ENCODE measurements around the gene ZMIZ2. TPM values are rescaled to one million over a fixed set of nuclear protein-coding genes. Genes with fewer than 3 reads are reported as not detected.
"Not testable (repeated sequence)": the region's sequence is repeated elsewhere in the genome, so short reads cannot be mapped to it uniquely, and the experiment has no call there.

The ZMIZ2 gene
- total RNA-seq, 1 experiment from 2014 or later = 16.2 TPM

DNA sequence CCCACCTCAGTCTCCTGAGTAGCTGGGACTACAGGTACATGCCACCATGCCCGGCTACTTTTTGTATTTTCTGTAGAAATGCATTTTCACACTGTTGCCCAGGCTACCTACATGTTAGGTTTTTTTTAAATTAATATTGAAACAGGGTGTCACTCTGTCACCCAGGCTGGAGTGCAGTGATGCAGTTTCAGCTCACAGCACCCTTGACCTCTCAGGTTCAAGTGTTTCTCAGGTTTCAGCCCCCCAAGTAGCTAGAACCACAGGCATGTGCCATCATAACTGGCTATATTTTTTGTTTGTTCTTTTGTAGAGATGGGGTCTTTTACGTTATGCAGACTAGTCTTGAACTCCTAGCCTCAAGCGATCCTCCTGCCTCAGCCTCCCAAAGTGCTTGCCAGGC lies 32.4 kb upstream of the ZMIZ2 start:
- Histone ChIP-seq H3K9me2 (replicated peaks; ENCODE audit: insufficient read depth, low read length) (no peaks in the 10 kb centered on the region), H3K27ac (ENCODE audit: low read length) (no peak overlapping the region), H3K4me1 (ENCODE audit: low read length) (no peaks in the 10 kb centered on the region), H3K36me3 (ENCODE audit: insufficient read depth, low read length) (no peaks in the 10 kb centered on the region), H3K79me2 (ENCODE audit: low read length) (no peaks in the 10 kb centered on the region), H3K9me3 (ENCODE audit: low read length) (no peaks in the 10 kb centered on the region), H3K9ac (ENCODE audit: low read length) (no peak overlapping the region), H4K20me1 (ENCODE audit: insufficient read depth, low read depth, low read length) (no peaks in the 10 kb centered on the region), H2AFZ (ENCODE audit: low read length) (no peak overlapping the region), H3K4me3 (ENCODE audit: low read length) (no peak overlapping the region), H3K27me3 (ENCODE audit: low read length) (no peaks in the 10 kb centered on the region), H3K4me2 (ENCODE audit: low read depth, low read length, poor library complexity, severe bottlenecking) (no peak overlapping the region)
- peak; percentile 28 for DNase-seq

DNA sequence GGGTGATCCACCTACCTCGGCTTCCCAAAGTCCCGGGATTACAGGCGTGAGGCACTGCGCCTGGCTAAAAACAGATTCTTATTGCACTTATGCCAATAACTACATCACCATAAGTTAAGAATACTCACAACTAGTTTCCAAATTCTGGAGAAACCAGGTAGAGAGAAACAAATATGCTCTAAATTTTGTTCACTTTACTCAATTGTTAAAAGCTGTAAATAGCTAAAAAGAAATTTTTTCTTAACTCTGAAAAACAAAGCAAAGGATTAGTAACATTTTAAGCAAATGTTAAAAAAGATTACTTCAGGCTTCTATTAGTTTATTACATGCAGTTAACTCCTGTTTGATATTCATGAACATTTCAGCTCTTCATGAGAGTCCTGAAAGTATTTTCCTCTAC lies 28.3 kb upstream of the ZMIZ2 start:
- Histone ChIP-seq H3K27ac (ENCODE audit: low read length) (no peak overlapping the region), H3K4me2 (ENCODE audit: low read depth, low read length, poor library complexity, severe bottlenecking) (no peak overlapping the region), H3K9ac (ENCODE audit: low read length) (no peak overlapping the region), H3K79me2 (ENCODE audit: low read length) (no peaks in the 10 kb centered on the region), H3K27me3 (ENCODE audit: low read length) (no peaks in the 10 kb centered on the region), H3K9me2 (replicated peaks; ENCODE audit: insufficient read depth, low read length) (no peaks in the 10 kb centered on the region), H3K4me3 (ENCODE audit: low read length) (no peak overlapping the region), H4K20me1 (ENCODE audit: insufficient read depth, low read depth, low read length) (no peaks in the 10 kb centered on the region), H3K9me3 (ENCODE audit: low read length) (no peaks in the 10 kb centered on the region), H2AFZ (ENCODE audit: low read length) (no peak overlapping the region), H3K4me1 (ENCODE audit: low read length) (no peaks in the 10 kb centered on the region), H3K36me3 (ENCODE audit: insufficient read depth, low read length) (no peaks in the 10 kb centered on the region)
- no peak for DNase-seq

DNA sequence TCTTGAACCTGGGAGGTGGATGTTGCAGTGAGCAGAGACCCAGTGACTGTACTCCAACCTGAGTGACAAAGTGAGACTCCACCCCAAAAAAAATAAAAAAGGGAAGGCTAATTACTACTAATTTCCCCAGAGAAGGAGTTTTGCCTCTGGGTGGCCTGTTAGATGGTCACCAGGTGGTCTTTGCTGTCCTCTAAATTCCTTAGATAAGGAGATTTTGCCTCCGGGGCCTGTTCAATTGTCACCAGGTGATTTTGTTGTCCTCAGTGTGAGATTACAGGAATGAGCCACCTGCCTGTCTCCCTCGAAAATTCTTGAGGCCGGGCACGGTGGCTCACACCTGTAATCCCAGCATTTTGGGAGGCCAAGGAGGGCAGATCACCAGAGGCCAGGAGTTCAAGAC lies 24.4 kb upstream of the ZMIZ2 start:
- Histone ChIP-seq H3K9me3 (ENCODE audit: low read length) (no peaks in the 10 kb centered on the region), H3K79me2 (ENCODE audit: low read length) (no peaks in the 10 kb centered on the region), H2AFZ (ENCODE audit: low read length) (no peak overlapping the region), H3K36me3 (ENCODE audit: insufficient read depth, low read length) (no peaks in the 10 kb centered on the region), H3K27ac (ENCODE audit: low read length) (no peak overlapping the region), H4K20me1 (ENCODE audit: insufficient read depth, low read depth, low read length) (no peaks in the 10 kb centered on the region), H3K4me1 (ENCODE audit: low read length) (no peaks in the 10 kb centered on the region), H3K4me2 (ENCODE audit: low read depth, low read length, poor library complexity, severe bottlenecking) (no peak overlapping the region), H3K27me3 (ENCODE audit: low read length) (no peaks in the 10 kb centered on the region), H3K9me2 (replicated peaks; ENCODE audit: insufficient read depth, low read length) (no peaks in the 10 kb centered on the region), H3K9ac (ENCODE audit: low read length) (no peak overlapping the region), H3K4me3 (ENCODE audit: low read length) (no peak overlapping the region)
- DNase-seq = peak; percentile 10

DNA sequence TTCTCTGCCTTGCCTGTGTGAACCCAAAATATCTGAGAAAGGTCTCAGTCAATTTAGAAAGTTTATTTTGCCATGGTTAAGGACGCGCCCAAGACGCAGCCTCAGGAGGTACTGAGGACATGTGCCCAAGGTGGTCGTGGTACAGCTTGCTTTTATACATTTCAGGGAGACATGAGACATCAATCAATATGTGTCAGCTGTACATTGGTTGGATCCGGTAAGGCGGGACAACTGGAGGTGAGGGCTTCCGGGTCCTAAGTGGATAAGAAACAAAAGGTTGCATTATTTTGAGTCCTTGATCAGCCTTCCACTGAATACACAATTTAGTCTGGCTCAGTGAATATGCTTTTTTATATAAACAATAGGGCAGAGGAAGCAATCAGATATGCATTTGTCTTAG lies 22.4 kb upstream of the ZMIZ2 start:
- not testable (repeated sequence) for H3K27me3 ChIP-seq (ENCODE audit: low read length); H3K36me3 ChIP-seq (ENCODE audit: insufficient read depth, low read length); H3K4me1 ChIP-seq (ENCODE audit: low read length); DNase-seq; H3K9ac ChIP-seq (ENCODE audit: low read length); H3K27ac ChIP-seq (ENCODE audit: low read length); H3K9me3 ChIP-seq (ENCODE audit: low read length); H3K9me2 ChIP-seq (replicated peaks; ENCODE audit: insufficient read depth, low read length); H3K4me2 ChIP-seq (ENCODE audit: low read depth, low read length, poor library complexity, severe bottlenecking); H4K20me1 ChIP-seq (ENCODE audit: insufficient read depth, low read depth, low read length); H3K4me3 ChIP-seq (ENCODE audit: low read length); H2AFZ ChIP-seq (ENCODE audit: low read length); H3K79me2 ChIP-seq (ENCODE audit: low read length)

DNA sequence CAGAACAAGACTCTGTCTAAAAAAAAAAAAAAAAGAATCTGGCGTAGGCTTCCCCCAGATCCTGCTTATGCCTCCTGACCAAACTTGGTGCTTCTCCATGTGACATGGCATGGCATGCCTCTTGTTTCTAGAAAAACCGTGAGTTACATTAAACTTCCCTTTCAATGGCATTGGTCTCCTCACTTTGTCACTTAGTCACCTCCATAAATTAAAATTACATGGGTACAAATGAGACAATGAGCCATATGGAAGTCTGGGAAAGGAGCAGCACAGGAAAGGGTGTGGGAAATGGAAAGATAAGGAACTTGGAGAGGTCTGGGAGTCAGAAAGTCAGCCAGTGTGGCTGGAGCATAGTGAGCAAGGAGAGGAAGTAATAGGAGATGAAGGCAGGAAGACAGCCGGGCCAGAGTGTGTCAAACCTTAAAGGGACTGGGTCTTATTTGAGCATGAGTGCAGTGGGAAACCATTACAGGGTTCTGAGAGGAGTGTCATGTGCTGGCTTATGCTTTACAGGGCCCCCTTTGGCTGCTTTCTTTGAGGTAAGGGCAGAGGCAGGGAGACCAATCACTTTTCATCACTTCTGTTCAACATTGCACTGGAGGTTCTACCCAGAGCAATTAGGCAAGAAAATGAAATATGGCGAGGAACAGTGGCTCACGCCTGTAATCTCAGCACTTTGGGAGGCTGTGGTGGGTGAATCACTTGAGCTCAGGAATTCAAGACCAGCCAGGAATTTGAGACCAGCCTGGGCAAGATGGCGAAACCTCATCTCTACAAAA lies 21.3 kb upstream of the ZMIZ2 start:
- Histone ChIP-seq H3K9ac (ENCODE audit: low read length) (no peak overlapping the region), H3K4me1 (ENCODE audit: low read length) (peaks cover 5% of the 10 kb centered on the region; the same call in 1 of the 2 replicates), H3K4me3 (ENCODE audit: low read length) (no peak overlapping the region), H3K27ac (ENCODE audit: low read length) (no peak overlapping the region), H2AFZ (ENCODE audit: low read length) (no peak overlapping the region), H3K9me3 (ENCODE audit: low read length) (no peaks in the 10 kb centered on the region), H3K79me2 (ENCODE audit: low read length) (no peaks in the 10 kb centered on the region), H3K27me3 (ENCODE audit: low read length) (no peaks in the 10 kb centered on the region), H3K4me2 (ENCODE audit: low read depth, low read length, poor library complexity, severe bottlenecking) (no peak overlapping the region), H4K20me1 (ENCODE audit: insufficient read depth, low read depth, low read length) (no peaks in the 10 kb centered on the region), H3K9me2 (replicated peaks; ENCODE audit: insufficient read depth, low read length) (no peaks in the 10 kb centered on the region), H3K36me3 (ENCODE audit: insufficient read depth, low read length) (no peaks in the 10 kb centered on the region)
- DNase-seq = no peak

DNA sequence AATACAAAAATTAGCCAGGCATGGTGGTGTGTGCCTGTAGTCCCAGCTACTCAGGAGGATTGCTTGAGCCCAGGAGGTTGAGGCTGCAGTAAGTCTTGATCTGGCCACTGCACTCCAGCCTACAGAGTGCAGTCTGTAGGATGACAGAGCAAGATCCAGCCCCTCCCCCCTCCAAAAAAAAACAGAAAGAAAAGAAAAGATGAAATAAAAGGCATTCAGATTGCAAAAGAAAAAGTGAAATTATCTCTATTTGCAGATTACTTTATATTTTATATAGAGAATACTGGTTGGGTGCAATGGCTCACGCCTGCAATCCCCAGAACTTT lies 20.7 kb upstream of the ZMIZ2 start:
- H3K4me3 ChIP-seq (ENCODE audit: low read length) = no peak overlapping the region
- no peak for DNase-seq
- no peaks in the 10 kb centered on the region for H3K27me3 ChIP-seq (ENCODE audit: low read length)
- no peak overlapping the region for H2AFZ ChIP-seq (ENCODE audit: low read length)
- no peaks in the 10 kb centered on the region for H3K9me2 ChIP-seq (replicated peaks; ENCODE audit: insufficient read depth, low read length)
- no peak overlapping the region for H3K4me2 ChIP-seq (ENCODE audit: low read depth, low read length, poor library complexity, severe bottlenecking)
- H3K27ac ChIP-seq (ENCODE audit: low read length) = no peak overlapping the region
- H3K36me3 ChIP-seq (ENCODE audit: insufficient read depth, low read length) = no peaks in the 10 kb centered on the region
- H4K20me1 ChIP-seq (ENCODE audit: insufficient read depth, low read depth, low read length) = no peaks in the 10 kb centered on the region
- H3K79me2 ChIP-seq (ENCODE audit: low read length) = no peaks in the 10 kb centered on the region
- no peaks in the 10 kb centered on the region for H3K9me3 ChIP-seq (ENCODE audit: low read length)
- H3K9ac ChIP-seq (ENCODE audit: low read length) = no peak overlapping the region
- peaks cover 5% of the 10 kb centered on the region; the same call in 1 of the 2 replicates for H3K4me1 ChIP-seq (ENCODE audit: low read length)

DNA sequence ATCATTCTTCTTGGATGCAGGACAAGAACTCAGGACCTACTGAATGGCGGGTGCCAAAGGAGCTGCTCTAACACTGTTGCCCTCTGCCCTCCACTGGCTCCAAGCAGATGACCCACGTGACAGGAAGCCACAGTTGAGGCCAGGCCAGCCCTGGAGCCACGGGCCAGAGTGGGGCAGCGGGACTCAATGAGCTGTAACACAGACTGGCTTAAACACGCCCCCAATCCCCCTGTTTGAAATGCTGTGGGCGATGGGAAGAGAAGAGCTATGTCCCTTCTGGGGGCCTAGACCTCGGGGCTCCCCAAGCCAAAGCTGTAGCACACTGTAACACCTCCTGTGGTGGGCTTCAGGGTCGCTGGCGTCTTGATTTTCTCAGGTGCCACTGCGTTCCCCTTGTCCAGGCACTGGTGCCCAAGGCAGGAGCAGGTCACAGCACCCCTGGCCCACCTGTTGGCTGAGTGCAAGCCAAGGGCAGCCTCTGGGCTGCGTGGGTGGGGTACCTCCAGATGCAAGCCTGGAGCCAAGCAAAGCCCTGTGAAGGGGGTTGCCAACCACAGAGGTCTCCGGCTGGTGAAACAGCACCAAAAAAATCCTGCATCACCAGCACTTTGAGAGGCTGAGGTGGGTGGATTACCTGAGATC lies 18.6 kb upstream of the ZMIZ2 start:
- no peaks in the 10 kb centered on the region for H3K27me3 ChIP-seq (ENCODE audit: low read length)
- H3K4me2 ChIP-seq (ENCODE audit: low read depth, low read length, poor library complexity, severe bottlenecking) = no peak overlapping the region
- H3K79me2 ChIP-seq (ENCODE audit: low read length) = no peaks in the 10 kb centered on the region
- H4K20me1 ChIP-seq (ENCODE audit: insufficient read depth, low read depth, low read length) = no peaks in the 10 kb centered on the region
- H3K4me3 ChIP-seq (ENCODE audit: low read length) = no peak overlapping the region
- H3K9ac ChIP-seq (ENCODE audit: low read length) = no peak overlapping the region
- DNase-seq = peak; percentile 35
- no peaks in the 10 kb centered on the region for H3K9me2 ChIP-seq (replicated peaks; ENCODE audit: insufficient read depth, low read length)
- no peak overlapping the region for H2AFZ ChIP-seq (ENCODE audit: low read length)
- no peak overlapping the region for H3K27ac ChIP-seq (ENCODE audit: low read length)
- H3K4me1 ChIP-seq (ENCODE audit: low read length) = peaks cover 5% of the 10 kb centered on the region; the same call in 1 of the 2 replicates
- H3K36me3 ChIP-seq (ENCODE audit: insufficient read depth, low read length) = no peaks in the 10 kb centered on the region
- H3K9me3 ChIP-seq (ENCODE audit: low read length) = no peaks in the 10 kb centered on the region

DNA sequence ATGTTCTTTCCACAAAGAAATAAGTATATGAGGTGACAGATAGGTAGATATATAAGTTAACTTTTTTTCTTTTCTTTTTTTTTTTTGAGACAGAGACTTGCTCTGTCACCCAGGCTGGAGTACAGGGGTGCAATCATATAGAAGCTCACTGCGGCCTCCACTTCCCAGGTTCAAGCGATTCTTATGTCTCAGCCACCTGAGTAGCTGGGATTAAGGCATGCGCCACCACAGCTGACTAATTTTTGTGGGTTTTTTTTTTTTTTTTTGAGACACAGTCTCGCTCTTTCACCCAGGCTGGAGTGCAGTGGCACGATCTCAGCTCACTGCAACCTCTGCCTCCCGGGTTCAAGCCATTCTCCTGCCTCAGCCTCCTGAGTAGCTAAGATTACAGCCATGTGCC lies 15.7 kb upstream of the ZMIZ2 start:
- H3K79me2 ChIP-seq (ENCODE audit: low read length); H3K4me3 ChIP-seq (ENCODE audit: low read length); H3K9me3 ChIP-seq (ENCODE audit: low read length); H3K4me2 ChIP-seq (ENCODE audit: low read depth, low read length, poor library complexity, severe bottlenecking); H3K27me3 ChIP-seq (ENCODE audit: low read length); DNase-seq; H3K4me1 ChIP-seq (ENCODE audit: low read length); H3K9ac ChIP-seq (ENCODE audit: low read length); H4K20me1 ChIP-seq (ENCODE audit: insufficient read depth, low read depth, low read length); H3K36me3 ChIP-seq (ENCODE audit: insufficient read depth, low read length); H3K9me2 ChIP-seq (replicated peaks; ENCODE audit: insufficient read depth, low read length); H2AFZ ChIP-seq (ENCODE audit: low read length); H3K27ac ChIP-seq (ENCODE audit: low read length): not testable (repeated sequence)

All from Karpas-422 (cell line).